Brain microvascular endothelial cell (primary cell): ENCODE results near the gene LRRC3C.
A peak's percentile ranks its signal among the peaks of the same experiment; 100 is the strongest.

Experiments
- DNase-seq: peaks from one replicate; pipeline ENCODE4 v3.0.0-alpha.2; 2020
- H3K27ac ChIP-seq: fragments of 250-450 bp; sonication (Bioruptor Pico); 2 replicates; pipeline ENCODE4 v1.5.1; 2020; ENCODE audit warnings: mild to moderate bottlenecking, moderate library complexity
- H3K27me3 ChIP-seq: fragments of 250-450 bp; sonication (Bioruptor Pico); replicated peaks from 2 replicates; pipeline ENCODE4 v1.5.1; 2020; ENCODE audit warnings: mild to moderate bottlenecking
- H3K36me3 ChIP-seq: fragments of 250-450 bp; sonication (Bioruptor Pico); replicated peaks from 2 replicates; pipeline ENCODE4 v1.5.1; 2020; ENCODE audit warnings: mild to moderate bottlenecking
- H3K4me3 ChIP-seq: 2 replicates; pipeline ENCODE4 v1.5.1; 2011; ENCODE audit warnings: low read depth, mild to moderate bottlenecking, control low read depth, low read length, moderate library complexity
- CTCF ChIP-seq: IDR thresholded peaks from 2 replicates; pipeline ENCODE4 v1.5.1; 2011; ENCODE audit warnings: low read depth, mild to moderate bottlenecking, moderate library complexity, low read length, control low read depth, inconsistent platforms; ENCODE audit errors: missing control alignments
- in situ Hi-C: cut with HindIII; loops from 2 replicates; pipeline ENCODE4 v1.10.0; 2017; ENCODE audit warnings: low sequenced_read_pairs, low pct_ligation_motif_present

LRRC3C gene

GRCh38 chr17:39938140-39938869, 10.8 kb downstream of the LRRC3C start:
- in situ Hi-C loops = no loop called here
- Histone ChIP-seq H3K36me3 (no peaks in the 10 kb centered on the region), H3K4me3 (no peak overlapping the region), H3K27ac (no peak overlapping the region), H3K27me3 (no peaks in the 10 kb centered on the region)
- no peak for TF ChIP-seq CTCF
- no peak for DNase-seq

DNA sequence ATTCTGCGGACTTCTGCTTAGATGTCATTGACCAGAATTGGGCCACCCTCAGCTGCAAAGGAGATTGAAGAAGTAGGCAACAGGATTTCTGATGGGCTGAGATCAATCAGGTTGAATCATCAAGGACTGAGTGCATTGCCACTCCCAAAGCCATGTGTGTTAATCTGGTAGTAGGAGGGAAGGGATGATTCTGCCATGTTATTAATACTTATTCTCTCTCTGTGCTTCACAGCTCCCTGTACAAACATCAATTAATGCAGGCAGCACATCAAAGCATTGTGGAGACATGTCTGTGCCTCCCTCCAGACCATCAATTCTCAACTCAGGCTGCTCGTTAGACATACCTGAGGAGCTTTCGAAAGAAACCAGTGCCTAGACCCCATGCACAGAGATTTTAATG, 11.6 kb downstream of the LRRC3C start:
- H3K27ac ChIP-seq = no peak overlapping the region
- no peaks in the 10 kb centered on the region for H3K27me3 ChIP-seq
- no peak for DNase-seq
- no peak for TF ChIP-seq CTCF
- in situ Hi-C loops = no loop called here
- H3K4me3 ChIP-seq = no peak overlapping the region
- H3K36me3 ChIP-seq = no peaks in the 10 kb centered on the region

- H3K27me3 ChIP-seq = no peaks in the 10 kb centered on the region
- peak; percentile 80 for TF ChIP-seq CTCF
- peak; percentile 87 for DNase-seq
- peak overlapping the region; percentile 67 for H3K27ac ChIP-seq
- H3K36me3 ChIP-seq = no peaks in the 10 kb centered on the region
- in situ Hi-C loops = no loop called here
- no peak overlapping the region for H3K4me3 ChIP-seq
Observed at GRCh38 chr17:39939588-39940419, 12.3 kb downstream of the LRRC3C start.

DNA sequence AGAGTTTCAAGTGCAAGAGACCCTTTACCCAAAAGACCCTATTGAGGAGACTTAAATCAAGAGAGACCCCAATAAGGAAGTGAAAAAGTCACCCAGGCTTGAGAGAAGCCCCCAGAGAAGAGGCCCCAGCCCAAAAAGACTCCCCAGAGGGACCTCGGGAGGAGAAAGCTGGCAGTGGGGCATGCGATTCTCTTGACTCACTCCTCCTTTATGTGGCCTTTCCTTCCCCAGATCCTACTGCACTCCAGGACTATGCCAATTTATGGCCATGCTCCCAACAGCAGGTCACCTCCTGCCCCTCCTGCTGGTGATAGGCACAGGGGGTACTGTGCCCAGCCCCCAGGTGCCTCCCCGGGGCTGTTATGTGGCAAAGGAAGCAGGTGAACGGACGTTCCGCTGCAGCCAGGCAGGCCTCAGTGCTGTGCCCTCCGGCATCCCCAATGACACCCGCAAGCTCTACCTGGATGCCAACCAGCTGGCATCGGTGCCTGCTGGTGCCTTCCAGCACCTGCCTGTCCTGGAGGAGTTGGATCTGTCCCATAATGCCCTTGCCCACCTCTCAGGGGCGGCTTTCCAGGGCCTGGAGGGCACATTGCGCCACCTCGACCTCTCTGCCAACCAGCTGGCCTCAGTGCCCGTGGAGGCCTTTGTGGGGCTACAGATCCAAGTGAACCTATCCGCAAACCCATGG, 16.3 kb downstream of the LRRC3C start:
- no peaks in the 10 kb centered on the region for H3K36me3 ChIP-seq
- H3K27me3 ChIP-seq = no peaks in the 10 kb centered on the region
- in situ Hi-C loops = no loop called here
- H3K27ac ChIP-seq = no peak overlapping the region
- TF ChIP-seq CTCF = no peak
- DNase-seq = no peak
- no peak overlapping the region for H3K4me3 ChIP-seq

GRCh38 chr17:39944393-39944711, 16.8 kb downstream of the LRRC3C start:
- H3K36me3 ChIP-seq = no peaks in the 10 kb centered on the region
- H3K27me3 ChIP-seq = no peaks in the 10 kb centered on the region
- no peak overlapping the region for H3K27ac ChIP-seq
- no peak overlapping the region for H3K4me3 ChIP-seq
- in situ Hi-C loops = no loop called here
- TF ChIP-seq CTCF = no peak
- DNase-seq = no peak
